ENCODE data around the gene TMEM161B. TPM values are rescaled to one million over a fixed set of nuclear protein-coding genes. Genes with fewer than 3 reads are reported as not detected.

TMEM161B gene
- total and polyA plus RNA-seq, 2 donors (not counting 3 experiments of a cell fraction or from before 2014, with no cell fraction given): 5.3 to 11.6 TPM

GRCh38 chr5:88158056-88158455 lies 110.6 kb downstream of the TMEM161B start:
- Histone ChIP-seq H3K4me2 (ENCODE audit: insufficient read depth, low read length) (no peak overlapping the region), H4K20me1 (replicated peaks; ENCODE audit: control insufficient read depth, extremely low read depth, insufficient read depth, low read length) (no peaks in the 10 kb centered on the region), H3K79me2 (ENCODE audit: control insufficient read depth, insufficient read depth, low read length) (no peaks in the 10 kb centered on the region), H3K4me3 (replicated peaks in 1 of 3; ENCODE audit: insufficient read depth in 1 of 3, low read depth in 1 of 3, low read length in 3 of 3) (no peak overlapping the region), H2AFZ (ENCODE audit: low read depth, low read length) (no peak overlapping the region), H3K27ac (ENCODE audit: insufficient read depth, low read depth, low read length) (no peak overlapping the region), H3K9ac (replicated peaks; ENCODE audit: extremely low read depth, insufficient read depth, low read length) (no peak overlapping the region), H3K9me3 (replicated peaks; ENCODE audit: control insufficient read depth, insufficient read depth, low read length) (no peaks in the 10 kb centered on the region), H3K36me3 (ENCODE audit: control insufficient read depth in 2 of 2, extremely low read depth in 1 of 2, insufficient read depth in 2 of 2, low read length in 2 of 2) (no peaks in the 10 kb centered on the region), H3K9me1 (replicated peaks; ENCODE audit: control insufficient read depth, extremely low read depth, insufficient read depth, low read length) (no peaks in the 10 kb centered on the region), H3K4me1 (ENCODE audit: control insufficient read depth, extremely low read depth, insufficient read depth, low read length) (no peaks in the 10 kb centered on the region), H3K27me3 (ENCODE audit: control insufficient read depth in 2 of 2, insufficient read depth in 2 of 2, low read length in 2 of 2) (peaks cover 4 to 10% of the 10 kb centered on the region in 2 experiments)
- intact Hi-C loops (cut with micrococcal nuclease) (no loop called here), dilution Hi-C loops (cut with MboI; ENCODE audit: extremely low pct_ligation_motif_present, low sequenced_read_pairs) (no loop called here)
- ChIA-PET CTCF (no interaction called here), POLR2A (no interaction called here)
- no TSS peak for BruUV-seq (replicated peaks)
- FAIRE-seq: no peak
- no peak for TF ChIP-seq POLR2A (IDR thresholded peaks at IDR 0.05; ENCODE audit: low read depth, low read length)
- TF ChIP-seq, protein P1, sequence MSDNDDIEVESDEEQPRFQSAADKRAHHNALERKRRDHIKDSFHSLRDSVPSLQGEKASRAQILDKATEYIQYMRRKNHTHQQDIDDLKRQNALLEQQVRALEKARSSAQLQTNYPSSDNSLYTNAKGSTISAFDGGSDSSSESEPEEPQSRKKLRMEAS (IDR thresholded peaks at IDR 0.05; ENCODE audit: insufficient read depth, insufficient read length): no peak
- no peak for TF ChIP-seq POLR2AphosphoS5 (IDR thresholded peaks at IDR 0.05; ENCODE audit: insufficient read depth, low read depth, low read length)
- no peak for TF ChIP-seq MYC (IDR thresholded peaks at IDR 0.05; ENCODE audit: low read depth, low read length)
- no peak for TF ChIP-seq EZH2 (IDR thresholded peaks at IDR 0.05; ENCODE audit: borderline replicate concordance, low read depth, low read length, severe bottlenecking)
- TF ChIP-seq GATA2 (IDR thresholded peaks at IDR 0.05; ENCODE audit: insufficient read depth, insufficient read length, low read depth, low read length): no peak
- TF ChIP-seq, protein P2, sequence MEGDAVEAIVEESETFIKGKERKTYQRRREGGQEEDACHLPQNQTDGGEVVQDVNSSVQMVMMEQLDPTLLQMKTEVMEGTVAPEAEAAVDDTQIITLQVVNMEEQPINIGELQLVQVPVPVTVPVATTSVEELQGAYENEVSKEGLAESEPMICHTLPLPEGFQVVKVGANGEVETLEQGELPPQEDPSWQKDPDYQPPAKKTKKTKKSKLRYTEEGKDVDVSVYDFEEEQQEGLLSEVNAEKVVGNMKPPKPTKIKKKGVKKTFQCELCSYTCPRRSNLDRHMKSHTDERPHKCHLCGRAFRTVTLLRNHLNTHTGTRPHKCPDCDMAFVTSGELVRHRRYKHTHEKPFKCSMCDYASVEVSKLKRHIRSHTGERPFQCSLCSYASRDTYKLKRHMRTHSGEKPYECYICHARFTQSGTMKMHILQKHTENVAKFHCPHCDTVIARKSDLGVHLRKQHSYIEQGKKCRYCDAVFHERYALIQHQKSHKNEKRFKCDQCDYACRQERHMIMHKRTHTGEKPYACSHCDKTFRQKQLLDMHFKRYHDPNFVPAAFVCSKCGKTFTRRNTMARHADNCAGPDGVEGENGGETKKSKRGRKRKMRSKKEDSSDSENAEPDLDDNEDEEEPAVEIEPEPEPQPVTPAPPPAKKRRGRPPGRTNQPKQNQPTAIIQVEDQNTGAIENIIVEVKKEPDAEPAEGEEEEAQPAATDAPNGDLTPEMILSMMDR (IDR thresholded peaks at IDR 0.05; ENCODE audit: extremely low read depth in 1 of 2, insufficient read depth in 1 of 2, low read depth in 1 of 2, low read length in 2 of 2): no peak
- TF ChIP-seq JUN (IDR thresholded peaks at IDR 0.05; ENCODE audit: borderline replicate concordance, insufficient read depth, insufficient read length, low read depth): no peak
- TF ChIP-seq FOS (IDR thresholded peaks at IDR 0.05; ENCODE audit: borderline replicate concordance, insufficient read depth, low read length): no peak
- no peak for DNase-seq (ENCODE audit: low read depth, low spot score)

Data from endothelial cell of umbilical vein (primary cell).